ENCODE measurements around the gene GDPD3. TPM values are rescaled to one million over a fixed set of nuclear protein-coding genes. Genes with fewer than 3 reads are reported as not detected.

GDPD3 gene
- total RNA-seq, 4 donors from 2014 or later, result 0.29 to 0.66 TPM; not detected in 2

DNA sequence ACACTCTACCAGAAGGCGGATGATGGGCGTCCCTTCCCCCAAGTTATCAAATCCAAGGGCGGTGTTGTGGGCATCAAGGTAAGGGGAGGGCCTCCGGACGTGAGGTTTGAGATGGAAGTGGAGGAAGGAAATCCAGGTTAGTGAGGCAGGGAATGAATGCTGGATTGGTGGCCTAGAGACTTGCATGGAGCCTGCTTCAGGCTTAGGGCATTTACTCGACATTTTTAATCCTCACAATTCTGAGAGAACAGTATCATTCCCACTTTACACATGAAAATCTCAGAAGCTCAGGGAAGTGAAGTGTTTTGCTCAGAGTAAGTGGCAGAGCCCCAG, 45.8 kb downstream of the GDPD3 start:
- Histone ChIP-seq H3K27me3 (no peaks in the 10 kb centered on the region), H3K4me3 (peak overlapping the region; percentile 75 to 91 (median 85)), H3K9me3 (no peaks in the 10 kb centered on the region), H3K4me1 (peaks cover 51 to 55% of the 10 kb centered on the region in 2 donors), H3K36me3 (peaks cover 0 to 58% of the 10 kb centered on the region in 2 donors), H3K27ac (peak overlapping the region; percentile 97 to 100 (median 100))
- in situ Hi-C loops (cut with MboI; ENCODE audit: low sequenced_read_pairs in 4 of 4), result loop anchor here in 2 of 4 donors (25.0 kb wide), 2 partner anchors 295 to 345 kb away; partner anchors contain the start of genes CD2BP2 (in 1 of the 2), MYL11 (in 1 of the 2), TBC1D10B (in 1 of the 2) and ZNF771 (in 1 of the 2)
- intact Hi-C loops (cut with DNase I; ENCODE audit: low total_unique reads), result loop anchor here (1.0 to 10.0 kb wide), 2 partner anchors 8 to 347 kb away; partner anchors contain the start of gene PPP4C
- DNase-seq (no peak), ATAC-seq (no peak)
- no peak for TF ChIP-seq POLR2A (IDR thresholded peaks at IDR 0.05)
- TF ChIP-seq, protein P1, sequence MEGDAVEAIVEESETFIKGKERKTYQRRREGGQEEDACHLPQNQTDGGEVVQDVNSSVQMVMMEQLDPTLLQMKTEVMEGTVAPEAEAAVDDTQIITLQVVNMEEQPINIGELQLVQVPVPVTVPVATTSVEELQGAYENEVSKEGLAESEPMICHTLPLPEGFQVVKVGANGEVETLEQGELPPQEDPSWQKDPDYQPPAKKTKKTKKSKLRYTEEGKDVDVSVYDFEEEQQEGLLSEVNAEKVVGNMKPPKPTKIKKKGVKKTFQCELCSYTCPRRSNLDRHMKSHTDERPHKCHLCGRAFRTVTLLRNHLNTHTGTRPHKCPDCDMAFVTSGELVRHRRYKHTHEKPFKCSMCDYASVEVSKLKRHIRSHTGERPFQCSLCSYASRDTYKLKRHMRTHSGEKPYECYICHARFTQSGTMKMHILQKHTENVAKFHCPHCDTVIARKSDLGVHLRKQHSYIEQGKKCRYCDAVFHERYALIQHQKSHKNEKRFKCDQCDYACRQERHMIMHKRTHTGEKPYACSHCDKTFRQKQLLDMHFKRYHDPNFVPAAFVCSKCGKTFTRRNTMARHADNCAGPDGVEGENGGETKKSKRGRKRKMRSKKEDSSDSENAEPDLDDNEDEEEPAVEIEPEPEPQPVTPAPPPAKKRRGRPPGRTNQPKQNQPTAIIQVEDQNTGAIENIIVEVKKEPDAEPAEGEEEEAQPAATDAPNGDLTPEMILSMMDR (IDR thresholded peaks at IDR 0.05 in 4 of 5, conservative IDR thresholded peaks at IDR 0.05 in 1 of 5), result no peak

DNA sequence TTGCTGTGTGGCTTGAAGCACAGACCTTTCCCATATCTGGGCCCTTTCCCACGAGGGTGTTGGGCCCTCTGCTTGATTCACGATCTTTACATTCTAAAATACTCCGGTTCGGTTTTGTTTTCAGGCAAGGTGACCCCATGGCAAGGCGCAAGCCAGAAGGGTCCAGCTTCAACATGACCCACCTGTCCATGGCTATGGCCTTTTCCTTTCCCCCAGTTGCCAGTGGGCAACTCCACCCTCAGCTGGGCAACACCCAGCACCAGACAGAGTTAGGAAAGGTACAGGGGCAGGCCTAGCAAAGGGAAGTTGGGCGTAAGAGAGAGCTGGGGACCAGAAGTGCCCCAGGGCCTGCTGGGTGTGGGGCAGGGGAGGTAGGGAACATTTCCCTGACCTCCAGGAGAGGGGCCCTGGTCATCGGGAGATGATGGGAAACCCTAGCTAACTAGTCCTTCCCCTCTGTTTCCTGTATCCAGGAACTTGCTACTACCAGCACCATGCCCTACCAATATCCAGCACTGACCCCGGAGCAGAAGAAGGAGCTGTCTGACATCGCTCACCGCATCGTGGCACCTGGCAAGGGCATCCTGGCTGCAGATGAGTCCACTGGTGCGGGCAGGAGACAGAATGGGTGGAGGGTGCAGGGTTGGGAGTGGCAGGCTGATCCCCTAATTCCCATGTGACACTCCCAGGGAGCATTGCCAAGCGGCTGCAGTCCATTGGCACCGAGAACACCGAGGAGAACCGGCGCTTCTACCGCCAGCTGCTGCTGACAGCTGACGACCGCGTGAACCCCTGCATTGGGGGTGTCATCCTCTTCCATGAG, 46.4 kb downstream of the GDPD3 start:
- in situ Hi-C loops (cut with MboI; ENCODE audit: low sequenced_read_pairs in 4 of 4), result loop anchor here in 2 of 4 donors (25.0 kb wide), 2 partner anchors 295 to 345 kb away; partner anchors contain the start of genes CD2BP2 (in 1 of the 2), MYL11 (in 1 of the 2), TBC1D10B (in 1 of the 2) and ZNF771 (in 1 of the 2)
- intact Hi-C loops (cut with DNase I; ENCODE audit: low total_unique reads), result loop anchor here (1.0 to 10.0 kb wide), 2 partner anchors 8 to 348 kb away; partner anchors contain the start of gene PPP4C
- no peaks in the 10 kb centered on the region for H3K9me3 ChIP-seq
- H3K4me3 ChIP-seq, result peak overlapping the region; percentile 75 to 91 (median 85)
- peak; percentile 45 to 54 for TF ChIP-seq POLR2A (IDR thresholded peaks at IDR 0.05)
- TF ChIP-seq, protein P1 (IDR thresholded peaks at IDR 0.05 in 4 of 5, conservative IDR thresholded peaks at IDR 0.05 in 1 of 5), result no peak
- DNase-seq, result peak; percentile 57 to 83
- peak overlapping the region; percentile 97 to 100 (median 100) for H3K27ac ChIP-seq
- peaks cover 57 to 61% of the 10 kb centered on the region in 2 donors for H3K4me1 ChIP-seq
- peaks cover 0 to 55% of the 10 kb centered on the region in 2 donors for H3K36me3 ChIP-seq
- H3K27me3 ChIP-seq, result no peaks in the 10 kb centered on the region
- ATAC-seq, result peak in 1 of 2 donors; percentile 2

DNA sequence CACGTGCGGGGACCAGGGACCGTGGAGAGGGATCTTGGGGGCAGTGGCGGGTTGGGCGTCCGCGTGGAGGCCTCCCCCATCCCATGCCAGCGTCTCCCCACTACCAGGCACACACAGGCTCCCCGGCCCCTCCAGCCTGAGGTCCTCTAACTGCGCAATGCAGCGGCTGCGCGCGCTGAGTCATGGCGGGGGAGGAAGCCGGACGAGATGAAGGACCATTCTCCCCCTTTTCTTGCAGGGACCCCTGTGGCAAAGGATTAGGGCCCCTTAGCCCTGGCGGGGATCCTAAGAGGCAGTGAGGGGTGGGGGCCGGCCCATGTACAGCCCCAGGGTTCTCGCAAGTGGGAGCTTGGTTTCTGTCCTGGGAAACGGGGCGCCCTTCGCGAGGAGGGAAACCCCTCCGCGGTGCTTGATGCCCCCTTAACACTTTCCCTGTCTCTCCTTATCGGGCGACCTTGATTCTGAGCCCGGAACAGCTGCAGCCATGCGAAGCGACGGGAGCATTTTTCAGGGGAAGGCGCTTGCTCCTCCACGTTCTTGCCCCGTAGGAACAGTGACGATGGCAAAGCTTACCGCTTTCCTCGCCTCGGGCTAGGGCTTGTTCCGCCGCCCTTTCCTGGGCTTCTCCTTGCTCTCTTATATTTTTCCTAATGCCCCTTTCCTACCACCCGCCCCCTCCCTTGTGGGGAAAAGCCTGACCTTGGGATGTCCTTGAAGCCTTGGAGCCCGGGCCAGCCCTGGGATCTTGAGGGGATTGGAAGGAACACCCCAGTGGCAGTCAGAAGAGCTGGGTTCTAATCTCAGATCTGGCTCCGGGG, 47.2 kb downstream of the GDPD3 start:
- intact Hi-C loops (cut with DNase I; ENCODE audit: low total_unique reads), result loop anchor here (1.0 to 10.0 kb wide), 5 partner anchors 30 to 1527 kb away; partner anchors contain the start of genes MAPK3, NUPR1 and YPEL3
- in situ Hi-C loops (cut with MboI; ENCODE audit: low sequenced_read_pairs in 4 of 4), result loop anchor here in 2 of 4 donors (25.0 kb wide), 2 partner anchors 296 to 346 kb away; partner anchors contain the start of genes CD2BP2 (in 1 of the 2), MYL11 (in 1 of the 2), TBC1D10B (in 1 of the 2) and ZNF771 (in 1 of the 2)

DNA sequence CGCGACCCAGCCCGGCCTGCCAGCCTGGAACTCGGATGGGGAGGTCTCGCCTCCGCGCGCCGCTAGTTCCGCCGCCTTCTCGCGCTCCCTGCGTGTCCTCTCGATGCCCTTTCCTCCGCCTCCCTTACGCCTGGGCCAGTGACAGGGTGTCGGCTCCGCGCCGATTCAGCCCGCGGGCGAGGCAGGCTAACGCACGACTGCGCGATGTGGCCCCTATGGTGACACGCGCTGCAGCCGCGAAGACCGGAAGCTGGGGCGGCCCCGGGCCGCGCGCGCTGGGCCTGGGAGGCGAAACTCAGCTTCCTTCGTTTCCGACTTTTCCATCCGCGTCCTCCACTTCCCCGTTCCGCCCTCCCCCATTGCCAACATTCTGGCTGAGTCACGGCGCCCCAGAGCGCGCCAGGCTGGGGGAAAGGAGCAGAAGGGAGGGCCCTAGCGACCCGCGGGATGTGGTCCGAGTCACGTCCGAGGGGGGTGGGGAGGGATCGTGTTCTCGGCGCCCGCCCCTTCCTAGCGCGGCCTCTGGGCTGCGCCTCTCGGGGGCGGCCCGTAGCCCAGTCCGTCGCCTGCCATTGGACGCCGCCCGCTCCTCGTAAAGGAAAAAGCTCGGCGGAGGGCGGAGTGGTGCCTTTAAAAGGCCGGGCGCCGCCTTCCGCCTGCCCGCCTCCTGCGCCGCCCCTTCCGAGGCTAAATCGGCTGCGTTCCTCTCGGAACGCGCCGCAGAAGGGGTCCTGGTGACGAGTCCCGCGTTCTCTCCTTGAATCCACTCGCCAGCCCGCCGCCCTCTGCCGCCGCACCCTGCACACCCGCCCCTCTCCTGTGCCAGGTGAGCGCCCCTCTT, 48.0 kb downstream of the GDPD3 start, which contains the start of gene ALDOA:
Gene ALDOA, plus strand, starts transcription at position 659 of the 841 bp plus-strand sequence. CDS start 1,138 bp downstream, outside the sequence.
- in situ Hi-C loops (cut with MboI; ENCODE audit: low sequenced_read_pairs in 4 of 4), result loop anchor here in 2 of 4 donors (25.0 kb wide), 2 partner anchors 297 to 347 kb away; partner anchors contain the start of genes CD2BP2 (in 1 of the 2), MYL11 (in 1 of the 2), TBC1D10B (in 1 of the 2) and ZNF771 (in 1 of the 2)
- DNase-seq, result peak; percentile 97 to 98
- intact Hi-C loops (cut with DNase I; ENCODE audit: low total_unique reads), result loop anchor here (1.0 to 10.0 kb wide), 5 partner anchors 31 to 1527 kb away; partner anchors contain the start of genes MAPK3, NUPR1 and YPEL3
- peak within 1 kb of the TSS; percentile 75 to 91 (median 85) for H3K4me3 ChIP-seq
- H3K4me1 ChIP-seq, result peaks cover 70 to 76% of the 10 kb centered on the region in 2 donors
- H3K9me3 ChIP-seq, result no peaks in the 10 kb centered on the region
- H3K36me3 ChIP-seq, result peaks cover 0 to 38% of the 10 kb centered on the region in 2 donors
- no peaks in the 10 kb centered on the region for H3K27me3 ChIP-seq
- H3K27ac ChIP-seq, result peak within 1 kb of the TSS; percentile 97 to 100 (median 100)
- ATAC-seq, result peak; percentile 56 to 67
- TF ChIP-seq, protein P1 (IDR thresholded peaks at IDR 0.05 in 4 of 5, conservative IDR thresholded peaks at IDR 0.05 in 1 of 5), result peak in 1 of 5 experiments; percentile 8
- peak; percentile 99 for TF ChIP-seq POLR2A (IDR thresholded peaks at IDR 0.05)

More for the DNA sequence above, 47.2 kb downstream of the GDPD3 start:
- Histone ChIP-seq H3K36me3 (peaks cover 0 to 47% of the 10 kb centered on the region in 2 donors), H3K4me1 (peaks cover 64 to 69% of the 10 kb centered on the region in 2 donors), H3K27ac (peak overlapping the region; percentile 97 to 100 (median 100)), H3K27me3 (no peaks in the 10 kb centered on the region), H3K4me3 (peak overlapping the region; percentile 75 to 91 (median 85)), H3K9me3 (no peaks in the 10 kb centered on the region)
- ATAC-seq (no peak), DNase-seq (no peak)
- TF ChIP-seq POLR2A (IDR thresholded peaks at IDR 0.05), result no peak
